ENCODE data around the gene SCMH1. TPM values are rescaled to one million over a fixed set of nuclear protein-coding genes. Genes with fewer than 3 reads are reported as not detected.
A peak's percentile ranks its signal among the peaks of the same experiment; 100 is the strongest.

Gene SCMH1
- total RNA-seq, 1 experiment from 2014 or later: 16.5 TPM

- Mint-ChIP-seq H3K36me3 (ENCODE audit: insufficient read depth in 1 of 3, low read depth in 3 of 3) (peaks cover 0 to 16% (median 4%) of the 10 kb centered on the region in 3 experiments; a peak in 3 of 7 replicates), H3K4me1 (no peaks in the 10 kb centered on the region), H3K9me3 (no peaks in the 10 kb centered on the region), H3K27ac (peak overlapping the region in 1 of 3 experiments; percentile 17; a peak in 1 of 7 replicates), H3K27me3 (ENCODE audit: low read depth) (no peaks in the 10 kb centered on the region), H3K4me3 (no peak overlapping the region)
- H4K8ac ChIP-seq (replicated peaks; ENCODE audit: insufficient read length, low read depth, low read length): no peak overlapping the region
- H4K91ac ChIP-seq (ENCODE audit: insufficient read length, low read depth, low read length): no peak overlapping the region
- no peaks in the 10 kb centered on the region for H3K9me3 ChIP-seq (ENCODE audit: control insufficient read depth, low read depth, low read length)
- no peak overlapping the region for H3K14ac ChIP-seq (ENCODE audit: insufficient read depth, low read length)
- no peaks in the 10 kb centered on the region for H4K20me1 ChIP-seq (ENCODE audit: control insufficient read depth, insufficient read depth, insufficient read length)
- TF ChIP-seq CTCF (conservative IDR thresholded peaks at IDR 0.05): no peak
- H3K79me1 ChIP-seq (ENCODE audit: insufficient read depth, low read depth, low read length, poor library complexity, severe bottlenecking): no peaks in the 10 kb centered on the region
- H2BK120ac ChIP-seq (ENCODE audit: low read depth, low read length, poor library complexity, severe bottlenecking): no peak overlapping the region
- no peak overlapping the region for H3K56ac ChIP-seq (ENCODE audit: insufficient read length, low read depth, low read length)
- H2AK5ac ChIP-seq (ENCODE audit: insufficient read length, low read length): no peak overlapping the region
- DNase-seq: no peak
- no peak overlapping the region for H3T11ph ChIP-seq (ENCODE audit: low read length)
- no peaks in the 10 kb centered on the region for H3K23me2 ChIP-seq (ENCODE audit: insufficient read length, low read depth, low read length, poor library complexity, severe bottlenecking)
- no peak overlapping the region for H2BK5ac ChIP-seq (ENCODE audit: insufficient read length, low read length)
- no peak overlapping the region for H2BK12ac ChIP-seq (ENCODE audit: insufficient read length, low read depth, low read length)
- no peaks in the 10 kb centered on the region for H3K79me2 ChIP-seq (ENCODE audit: insufficient read depth, low read length)
- no peak overlapping the region for H2BK20ac ChIP-seq (ENCODE audit: low read depth, low read length, poor library complexity, severe bottlenecking)
- no peak overlapping the region for H3K4me2 ChIP-seq (ENCODE audit: insufficient read depth, insufficient read length, low read length)
- no peak overlapping the region for H3K27ac ChIP-seq (ENCODE audit: insufficient read length, low read depth, low read length)
- no peak overlapping the region for H2AFZ ChIP-seq (ENCODE audit: low read length)
- WGBS (ENCODE audit: extremely low coverage, insufficient read length, low lambda C conversion rate): no CpG with 5 or more reads among the region's 3 CpGs
- no peak overlapping the region for H2BK15ac ChIP-seq (ENCODE audit: low read depth, low read length)
- H3K4ac ChIP-seq (ENCODE audit: low read depth, low read length): no peak overlapping the region
- H4K5ac ChIP-seq (ENCODE audit: insufficient read length, low read depth, low read length): no peak overlapping the region
- no peaks in the 10 kb centered on the region for H3K4me1 ChIP-seq (ENCODE audit: insufficient read depth, low read length)
- H3K18ac ChIP-seq (ENCODE audit: insufficient read length, low read depth, low read length): no peak overlapping the region
- no peaks in the 10 kb centered on the region for H3K27me3 ChIP-seq (ENCODE audit: insufficient read depth, low read length)
- H3K9ac ChIP-seq (ENCODE audit: extremely low read depth, insufficient read length, low read length): no peak overlapping the region
- no peak overlapping the region for H3K23ac ChIP-seq (ENCODE audit: insufficient read length, low read depth, low read length)
These were observed 200.4 kb downstream of the SCMH1 start for GRCh38 chr1:41041614-41042270.

Measured in H9 (cell line).